Upper lobe of right lung (tissue), 1 donor: ENCODE results near the gene SUCNR1. TPM values are rescaled to one million over a fixed set of nuclear protein-coding genes. Genes with fewer than 3 reads are reported as not detected.
"Not testable (repeated sequence)": the region's sequence is repeated elsewhere in the genome, so short reads cannot be mapped to it uniquely, and the experiment has no call there.

ENCODE experiments used
- ATAC-seq: fragments of 200-7000 bp; cut with Tn5 transposase; one replicate; pipeline ENCODE4 v1.9.1; 2020; ENCODE audit warnings: mild to moderate bottlenecking, moderate library complexity
- DNase-seq: peaks from one replicate; pipeline ENCODE4 v3.0.0-alpha.2; 2020
- H3K27ac ChIP-seq: fragments of 200-600 bp; one replicate; pipeline ENCODE4 v1.8.0; 2022
- H3K27me3 ChIP-seq: fragments of 200-600 bp; one replicate; pipeline ENCODE4 v1.8.0; 2022; ENCODE audit warnings: mild to moderate bottlenecking
- H3K36me3 ChIP-seq: fragments of 200-600 bp; one replicate; pipeline ENCODE4 v1.8.0; 2022
- H3K4me1 ChIP-seq: fragments of 200-600 bp; one replicate; pipeline ENCODE4 v1.8.0; 2022
- H3K4me3 ChIP-seq: fragments of 200-600 bp; one replicate; pipeline ENCODE4 v1.8.0; 2022; ENCODE audit warnings: mild to moderate bottlenecking
- H3K9me3 ChIP-seq: fragments of 200-600 bp; one replicate; pipeline ENCODE4 v1.8.0; 2022
- CTCF ChIP-seq: fragments of 200-600 bp; IDR thresholded peaks from one replicate; pipeline ENCODE4 v1.8.0; 2022; ENCODE audit warnings: antibody characterized with exemption
- intact Hi-C: fragments of 100-400 bp; cut with DNase I; formaldehyde crosslinking; loops from one replicate; pipeline ENCODE4 v1.11.0; 2022
- total RNA-seq: library from RNA; stranded (reverse); fragmentation: NEBNext Ultra II Directional; extraction: Animal tissue kit (Norgen Biotek cat#: 25700); gene quantifications from one replicate; pipeline ENCODE4 v1.2.1, GENCODE V29; 2021
- donor health status: DM: no; HTN: yes; CAD: no; lungs with severe emphysema.

SUCNR1 gene
- total RNA-seq, 1 donor from 2014 or later = 2.7 TPM

- peaks cover 28% of the 10 kb centered on the region for H3K4me1 ChIP-seq
- H3K27ac ChIP-seq = no peak overlapping the region
- no peaks in the 10 kb centered on the region for H3K27me3 ChIP-seq
- ATAC-seq = no peak
- DNase-seq = no peak
- H3K36me3 ChIP-seq = no peaks in the 10 kb centered on the region
- no peak for TF ChIP-seq CTCF
- no peaks in the 10 kb centered on the region for H3K9me3 ChIP-seq
- intact Hi-C loops = no loop called here
- no peak overlapping the region for H3K4me3 ChIP-seq
Measured at GRCh38 chr3:151839313-151839631, 34.2 kb upstream of the SUCNR1 start.

GRCh38 chr3:151841801-151842200, 31.6 kb upstream of the SUCNR1 start:
- no peak overlapping the region for H3K4me3 ChIP-seq
- no peak for DNase-seq
- no peaks in the 10 kb centered on the region for H3K27me3 ChIP-seq
- intact Hi-C loops = loop anchor here (10.0 kb wide), 1 partner anchor 407 kb away; no protein-coding TSS in a partner anchor
- no peaks in the 10 kb centered on the region for H3K36me3 ChIP-seq
- no peak overlapping the region for H3K27ac ChIP-seq
- no peaks in the 10 kb centered on the region for H3K9me3 ChIP-seq
- TF ChIP-seq CTCF = no peak
- ATAC-seq = no peak
- H3K4me1 ChIP-seq = peaks cover 17% of the 10 kb centered on the region

GRCh38 chr3:151843275-151843674, 30.2 kb upstream of the SUCNR1 start:
- H3K27me3 ChIP-seq = no peaks in the 10 kb centered on the region
- intact Hi-C loops = loop anchor here (10.0 kb wide), 1 partner anchor 408 kb away; no protein-coding TSS in a partner anchor
- no peak for ATAC-seq
- no peak overlapping the region for H3K27ac ChIP-seq
- DNase-seq = no peak
- no peaks in the 10 kb centered on the region for H3K36me3 ChIP-seq
- no peaks in the 10 kb centered on the region for H3K9me3 ChIP-seq
- H3K4me1 ChIP-seq = peaks cover 7% of the 10 kb centered on the region
- H3K4me3 ChIP-seq = no peak overlapping the region
- TF ChIP-seq CTCF = no peak

- intact Hi-C loops = loop anchor here (10.0 kb wide), 1 partner anchor 411 kb away; no protein-coding TSS in a partner anchor
- DNase-seq = no peak
- TF ChIP-seq CTCF = no peak
- no peak overlapping the region for H3K4me3 ChIP-seq
- no peaks in the 10 kb centered on the region for H3K4me1 ChIP-seq
- no peaks in the 10 kb centered on the region for H3K27me3 ChIP-seq
- no peaks in the 10 kb centered on the region for H3K9me3 ChIP-seq
- no peak overlapping the region for H3K27ac ChIP-seq
- H3K36me3 ChIP-seq = no peaks in the 10 kb centered on the region
- ATAC-seq = no peak
Measured at GRCh38 chr3:151845306-151845905, 28.0 kb upstream of the SUCNR1 start.

GRCh38 chr3:151850065-151850464, 23.4 kb upstream of the SUCNR1 start:
- ATAC-seq, H3K4me3 ChIP-seq, DNase-seq, H3K4me1 ChIP-seq, intact Hi-C loops, H3K9me3 ChIP-seq, H3K27ac ChIP-seq, H3K36me3 ChIP-seq, H3K27me3 ChIP-seq: not testable (repeated sequence)

- H3K27ac ChIP-seq = no peak overlapping the region
- DNase-seq (no peak), ATAC-seq (no peak)
- no peaks in the 10 kb centered on the region for H3K27me3 ChIP-seq
- H3K9me3 ChIP-seq = no peaks in the 10 kb centered on the region
- no peaks in the 10 kb centered on the region for H3K4me1 ChIP-seq
- intact Hi-C loops = no loop called here
- H3K4me3 ChIP-seq = no peak overlapping the region
- no peak for TF ChIP-seq CTCF
- H3K36me3 ChIP-seq = no peaks in the 10 kb centered on the region
Measured at GRCh38 chr3:151852074-151852811, 21.2 kb upstream of the SUCNR1 start.
